Activated effector memory CD4-positive, alpha-beta T cell treated with Interleukin-2 at 50 U/mL for 16 hours (primary cell): ENCODE measurements around the gene SGIP1.

ENCODE experiments used
- DNase-seq: peaks from one replicate; pipeline ENCODE4 v3.0.0-alpha.2; 2020

SGIP1 gene

GRCh38 chr1:66525086-66525485 is 8.9 kb upstream of the SGIP1 start:
- no peak for DNase-seq

GRCh38 chr1:66526036-66526435 is 7.9 kb upstream of the SGIP1 start:
- DNase-seq, result no peak

DNA sequence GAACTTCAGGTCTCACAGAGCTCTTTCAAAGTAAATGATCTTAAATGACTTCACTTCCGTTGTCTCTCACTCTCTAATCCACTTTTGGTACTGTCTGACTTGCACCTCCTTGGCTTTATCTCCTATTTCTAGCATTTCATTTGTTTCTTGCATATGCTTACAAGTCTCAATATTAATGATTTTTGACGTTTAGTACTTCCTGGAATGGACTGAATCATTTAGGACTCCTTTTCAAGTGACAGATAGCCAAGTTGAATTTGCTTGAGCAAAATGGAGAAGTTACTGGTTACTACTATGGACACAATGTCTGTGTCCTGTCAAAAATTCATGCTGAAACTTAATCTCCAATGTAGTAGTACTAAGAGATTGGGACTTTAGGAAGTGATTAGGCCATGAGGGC is 7.0 kb upstream of the SGIP1 start:
- DNase-seq, result no peak

DNA sequence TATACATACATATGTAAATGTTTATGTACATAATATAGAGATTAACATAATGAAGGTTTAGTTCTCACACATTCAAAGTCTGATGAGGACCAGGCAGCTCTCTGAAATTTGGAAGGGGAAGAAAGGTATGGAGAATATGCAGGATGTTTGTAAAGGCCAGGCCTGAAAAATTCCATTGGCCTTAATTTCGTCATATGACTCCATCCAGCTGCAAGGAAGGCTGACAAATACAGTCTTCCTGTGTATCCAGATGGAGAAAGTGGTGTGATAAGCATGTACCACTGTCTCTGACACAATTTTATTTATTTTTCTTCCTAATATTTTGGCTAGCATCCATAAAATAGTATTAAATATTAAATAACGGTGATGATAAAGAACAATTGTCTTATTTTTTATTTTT is 6.3 kb upstream of the SGIP1 start:
- DNase-seq, result no peak

DNA sequence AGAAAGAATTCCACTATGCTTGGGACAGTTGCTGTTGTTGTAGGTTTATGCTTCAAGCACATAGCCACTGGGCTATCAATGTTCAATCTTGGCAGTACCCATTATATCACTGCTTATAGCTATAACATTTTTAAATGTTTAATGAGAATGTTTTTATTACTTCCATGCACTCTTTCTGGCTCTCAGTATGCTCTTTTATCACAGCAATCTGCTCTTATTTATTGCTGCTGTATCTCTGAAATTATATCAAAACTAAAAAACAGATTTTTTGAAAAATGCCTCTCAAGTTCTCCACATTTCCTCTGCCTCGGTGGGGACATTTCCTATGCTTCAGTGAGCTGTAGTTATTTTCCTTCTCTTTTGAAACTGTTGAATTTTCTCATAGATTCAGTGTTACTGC is 5.4 kb upstream of the SGIP1 start:
- DNase-seq, result no peak

GRCh38 chr1:66532214-66532613 is 1.7 kb upstream of the SGIP1 start:
- no peak for DNase-seq

DNA sequence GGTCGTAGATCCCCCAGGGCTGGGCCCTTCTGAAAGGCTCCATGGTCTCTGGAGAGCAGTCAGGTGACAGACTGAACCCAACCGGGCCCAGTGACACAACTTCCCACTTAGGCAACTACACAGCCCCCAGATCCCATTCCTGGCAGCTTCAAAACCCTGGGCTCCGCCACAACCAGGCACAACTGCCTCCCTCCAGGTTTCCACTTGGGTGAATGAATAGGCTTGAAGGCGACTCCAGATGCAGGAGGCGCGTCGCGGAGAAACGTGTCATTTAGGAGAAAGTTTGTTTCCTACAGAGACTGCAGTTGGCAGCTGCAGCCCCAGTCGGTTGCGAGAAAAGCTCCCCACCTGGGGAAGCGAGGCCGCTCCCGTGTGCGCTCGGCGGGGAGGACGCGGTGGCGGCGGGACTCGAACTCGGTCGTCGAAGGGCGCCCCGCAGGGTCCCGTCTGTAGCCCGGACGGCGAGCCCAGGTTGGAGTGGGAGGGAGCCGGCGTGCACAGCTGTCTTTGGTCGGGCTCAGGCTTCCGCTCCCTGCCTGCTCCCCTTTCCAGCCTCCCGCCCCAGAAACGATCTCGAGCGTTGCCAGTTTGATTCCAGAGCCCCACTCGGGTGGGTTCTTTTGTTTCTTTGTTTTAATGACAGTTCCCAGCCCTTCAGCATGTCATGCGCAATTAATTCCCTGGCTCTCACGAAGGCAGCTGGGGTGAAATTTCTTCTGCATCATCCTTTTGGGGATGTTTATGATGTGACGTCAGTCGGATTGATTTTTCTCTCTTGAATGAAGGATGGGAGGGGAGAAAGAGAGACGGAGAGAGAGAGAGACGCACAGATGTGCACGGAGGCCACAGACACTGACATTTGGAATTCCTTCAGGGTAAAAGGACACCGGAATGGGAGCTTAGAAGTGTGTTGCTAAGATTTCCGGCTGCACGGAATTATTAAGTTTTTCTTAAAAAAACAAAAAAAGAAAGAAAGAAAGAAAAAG is 862 bp upstream of the SGIP1 start:
- no peak for DNase-seq

DNA sequence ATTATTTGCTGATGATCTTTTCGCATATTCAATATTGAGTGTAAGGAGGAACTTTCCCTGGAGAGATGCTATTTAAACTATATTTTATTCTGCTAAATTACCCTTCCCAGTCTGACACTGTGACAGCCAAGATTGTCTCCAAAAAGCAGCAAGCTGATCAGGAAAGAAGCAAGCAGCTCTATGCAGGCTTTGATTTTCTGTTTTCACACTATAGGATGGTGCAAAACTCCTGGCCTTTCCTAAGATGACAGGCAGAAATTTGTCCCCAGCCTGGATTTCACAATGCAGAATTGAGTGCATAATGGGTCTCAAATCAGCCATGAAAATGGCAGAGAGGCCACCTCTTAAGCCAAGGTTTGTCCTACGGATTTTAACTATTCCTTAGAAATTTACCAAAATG is 1.1 kb downstream of the SGIP1 start:
- no peak for DNase-seq

DNA sequence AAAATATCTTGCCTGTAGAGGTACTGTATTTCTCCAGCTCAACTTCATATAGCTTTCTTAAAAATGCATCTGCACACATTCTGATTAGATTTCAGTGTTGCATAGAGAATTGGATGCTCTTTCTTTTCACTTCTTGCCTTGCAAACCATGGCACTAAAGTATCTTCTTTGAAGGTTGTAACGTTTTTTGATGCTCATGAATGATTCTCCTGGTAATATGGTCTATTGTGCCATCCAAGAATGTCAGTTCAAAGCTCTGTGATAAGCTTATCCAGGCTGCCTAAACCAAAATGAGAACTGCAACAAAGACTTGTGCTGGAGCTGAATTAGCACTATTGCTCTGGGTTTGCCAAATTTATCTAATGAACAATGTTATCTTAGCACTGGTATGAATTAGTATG is 1.9 kb downstream of the SGIP1 start:
- DNase-seq, result no peak

DNA sequence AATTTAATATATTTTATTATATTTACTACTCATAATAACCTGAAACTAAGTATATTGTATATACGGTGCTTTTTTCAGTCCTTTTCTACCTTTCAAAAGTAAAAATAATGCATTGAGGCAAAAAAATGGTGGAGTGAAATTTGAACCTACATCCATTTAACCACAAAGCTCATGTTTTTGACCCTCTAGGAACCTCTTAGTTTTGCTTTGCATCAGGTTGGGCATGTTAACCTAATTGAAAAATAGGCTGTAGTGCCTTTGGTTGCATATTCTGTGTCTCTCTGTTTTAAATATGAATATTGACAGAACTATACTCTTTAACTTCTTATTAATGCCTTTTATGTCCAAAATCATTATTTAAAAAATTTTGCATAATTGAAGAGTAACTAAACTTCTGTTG is 3.8 kb downstream of the SGIP1 start:
- no peak for DNase-seq

DNA sequence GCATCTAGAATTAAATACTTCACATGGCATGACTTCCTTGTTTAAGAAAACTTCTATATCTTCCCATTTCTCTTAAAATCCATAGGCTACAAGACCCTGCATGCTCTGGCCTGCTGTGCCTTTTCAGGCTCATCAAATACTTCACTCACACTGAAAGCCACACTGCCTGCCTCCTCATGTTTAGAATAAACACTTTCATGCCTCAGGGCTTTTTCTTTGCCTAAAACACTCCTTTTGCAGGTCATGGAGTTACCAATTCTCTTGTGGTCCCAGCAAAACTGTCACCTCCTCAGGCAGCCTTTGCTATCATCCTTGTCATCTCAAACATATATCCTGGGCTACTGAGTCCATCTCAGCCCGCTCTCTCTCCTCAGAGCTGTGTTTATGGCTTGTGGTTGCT is 5.5 kb downstream of the SGIP1 start:
- DNase-seq, result no peak

DNA sequence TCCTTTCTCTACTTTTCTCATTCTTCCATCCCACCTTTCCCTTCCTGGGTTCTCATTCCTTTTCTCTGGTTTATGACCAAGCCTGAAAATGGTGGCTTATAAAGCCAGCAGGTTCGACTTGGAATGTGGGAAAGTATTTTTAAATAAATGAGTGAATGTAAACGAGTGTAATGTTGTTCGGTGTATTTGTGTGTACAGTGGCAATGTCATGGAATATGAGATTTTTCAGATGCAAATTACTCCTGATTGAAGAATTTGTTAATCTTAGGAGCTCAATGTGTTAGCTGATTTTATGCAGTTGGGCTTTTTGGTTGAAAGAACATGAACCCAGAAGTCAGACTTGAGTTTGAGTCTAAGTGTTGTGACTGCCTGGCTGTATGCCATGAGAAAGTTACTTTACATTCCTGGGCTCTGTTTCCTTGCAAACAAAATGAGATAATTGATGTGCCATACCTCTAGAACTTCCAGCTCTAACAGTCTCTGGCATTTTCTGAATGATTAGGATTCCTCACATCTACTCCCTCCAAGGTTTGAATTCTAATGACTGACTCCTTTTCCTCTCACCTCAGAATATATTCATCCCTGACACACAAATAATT is 6.6 kb downstream of the SGIP1 start:
- DNase-seq, result no peak

DNA sequence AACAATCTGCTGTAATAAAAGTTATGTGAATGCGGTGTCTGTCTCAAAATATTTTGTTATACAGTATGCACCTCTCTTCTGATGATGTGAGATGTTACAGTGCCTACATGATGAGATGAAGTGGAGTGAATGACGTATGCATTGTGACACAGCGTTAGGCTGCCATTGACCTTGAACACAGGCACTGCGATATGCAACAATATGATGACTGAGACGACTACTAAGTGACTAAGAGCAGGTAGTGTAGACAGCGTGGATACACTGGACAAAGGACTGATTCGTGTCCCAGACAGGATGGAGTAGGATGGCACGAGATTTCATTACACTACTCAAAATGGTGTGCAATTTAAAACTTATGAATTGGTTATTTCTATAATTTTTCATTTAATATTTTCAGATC is 8.4 kb downstream of the SGIP1 start:
- DNase-seq, result no peak

GRCh38 chr1:66542811-66543767 is 9.1 kb downstream of the SGIP1 start:
- DNase-seq, result no peak

GRCh38 chr1:66546047-66546810 is 12.3 kb downstream of the SGIP1 start:
- no peak for DNase-seq

GRCh38 chr1:66549017-66549416 is 15.1 kb downstream of the SGIP1 start:
- DNase-seq, result no peak

- no peak for DNase-seq
Measured at GRCh38 chr1:66550243-66550642, 16.3 kb downstream of the SGIP1 start.

- DNase-seq, result no peak
Measured at GRCh38 chr1:66552287-66552686, 18.3 kb downstream of the SGIP1 start.

- DNase-seq, result no peak
Measured at GRCh38 chr1:66552829-66553228, 18.9 kb downstream of the SGIP1 start.

- no peak for DNase-seq
Measured at GRCh38 chr1:66553846-66554245, 19.9 kb downstream of the SGIP1 start.

DNA sequence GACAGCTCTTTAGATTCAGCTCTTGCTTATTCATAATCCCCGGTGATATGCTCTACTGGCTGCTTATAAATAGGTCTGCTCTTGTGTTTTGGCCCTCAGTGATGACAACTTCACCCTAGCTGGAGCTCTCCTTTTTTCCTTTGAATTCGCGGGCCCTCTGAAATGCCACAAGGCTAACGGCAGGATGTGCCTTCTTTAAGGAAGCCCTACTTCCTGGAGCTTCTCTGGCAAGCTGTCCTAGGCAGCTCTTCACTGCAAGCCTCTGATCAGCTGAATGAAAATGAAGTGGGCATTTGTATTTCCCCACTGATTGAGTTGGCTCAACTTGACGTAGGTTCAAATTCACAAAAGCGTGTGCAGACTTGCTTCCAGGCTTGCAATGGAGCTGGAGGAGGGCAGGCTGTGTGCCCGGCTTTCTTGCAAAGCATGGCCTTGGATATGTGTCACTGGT is 22.2 kb downstream of the SGIP1 start:
- DNase-seq, result no peak

DNA sequence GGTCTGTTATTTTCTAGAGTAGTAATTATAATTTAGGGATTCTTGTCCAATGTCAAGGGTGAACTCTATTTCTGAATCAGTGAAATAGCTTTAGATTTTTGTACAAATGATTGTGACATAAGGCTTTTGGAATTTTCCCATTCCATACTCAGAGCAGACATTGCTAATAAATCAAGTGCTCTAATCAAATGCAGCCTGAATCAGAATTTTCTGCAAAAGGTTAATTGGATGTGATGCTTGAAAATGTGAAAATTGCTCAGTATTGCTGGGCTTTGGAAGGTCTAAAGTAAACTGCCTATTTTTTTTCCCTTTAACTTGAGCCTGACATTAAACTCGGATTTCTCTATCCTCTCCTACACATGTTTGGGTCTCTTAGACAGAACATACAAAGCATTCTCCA is 23.2 kb downstream of the SGIP1 start:
- DNase-seq, result no peak
